HG03039 (cell line): Measurements from ENCODE around the gene FAM24A.

Experiments
- ATAC-seq: cut with Tn5 transposase; IDR thresholded peaks from one replicate; pipeline ENCODE4 v1.9.1; 2021; ENCODE audit warnings: mild to moderate bottlenecking, moderate library complexity; ENCODE audit not compliant: unreplicated experiment

The FAM24A gene

DNA sequence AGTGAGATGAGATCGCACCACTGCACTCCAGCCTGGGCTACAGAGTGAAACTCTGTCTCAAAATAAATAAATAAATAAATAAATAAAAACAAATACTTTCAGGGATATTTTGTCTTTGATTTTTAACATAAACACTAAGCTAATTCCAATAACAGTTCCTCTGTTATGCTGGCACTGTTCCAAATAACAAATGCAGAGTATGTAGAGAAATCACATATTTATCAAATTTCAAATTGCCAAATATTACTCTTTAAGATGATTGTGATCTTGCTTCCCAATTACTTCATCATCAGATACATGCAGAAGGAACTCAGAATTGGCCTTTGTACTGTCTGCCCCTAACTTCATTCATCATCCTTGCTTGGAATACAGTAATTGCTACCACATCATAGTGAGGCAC is 19.7 kb downstream of the FAM24A start:
- ATAC-seq: no peak

DNA sequence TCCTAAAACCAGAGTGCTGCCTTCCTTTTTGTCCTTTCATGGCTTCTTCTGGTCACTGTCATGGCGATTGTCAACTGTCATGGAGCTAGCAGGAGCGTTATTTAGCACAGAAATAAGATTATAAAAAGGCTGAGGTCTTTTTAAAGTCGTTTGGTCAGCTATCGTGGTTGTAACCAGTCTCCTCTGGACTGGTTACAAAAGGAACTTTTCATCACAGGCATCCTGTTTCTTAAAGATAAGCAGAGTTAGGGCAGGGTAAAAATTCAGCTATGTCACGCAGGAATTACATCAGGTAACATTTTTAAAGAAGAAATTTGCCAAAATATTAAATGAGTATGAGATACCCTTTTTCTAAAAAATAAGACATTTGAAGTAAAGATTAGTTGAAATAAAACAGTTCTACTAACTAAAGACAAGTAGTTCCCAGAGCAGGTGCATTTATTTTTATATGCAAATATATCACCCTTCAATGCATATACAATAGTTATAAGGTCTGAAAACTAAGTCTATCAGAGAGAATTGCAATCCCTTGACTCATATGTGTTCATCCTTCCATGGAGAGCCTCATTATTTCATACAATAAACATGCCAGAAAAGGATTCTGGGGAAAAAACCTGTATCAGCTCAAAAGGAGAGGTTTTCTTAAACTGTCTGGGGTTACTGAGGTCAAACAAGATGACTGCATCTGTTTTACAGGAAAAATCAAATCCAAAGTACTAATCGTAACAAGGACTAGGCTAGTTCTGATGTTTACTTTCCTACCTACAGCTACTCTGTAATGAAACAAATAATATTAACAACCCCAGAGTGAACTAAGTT is 20.9 kb downstream of the FAM24A start:
- ATAC-seq: no peak

DNA sequence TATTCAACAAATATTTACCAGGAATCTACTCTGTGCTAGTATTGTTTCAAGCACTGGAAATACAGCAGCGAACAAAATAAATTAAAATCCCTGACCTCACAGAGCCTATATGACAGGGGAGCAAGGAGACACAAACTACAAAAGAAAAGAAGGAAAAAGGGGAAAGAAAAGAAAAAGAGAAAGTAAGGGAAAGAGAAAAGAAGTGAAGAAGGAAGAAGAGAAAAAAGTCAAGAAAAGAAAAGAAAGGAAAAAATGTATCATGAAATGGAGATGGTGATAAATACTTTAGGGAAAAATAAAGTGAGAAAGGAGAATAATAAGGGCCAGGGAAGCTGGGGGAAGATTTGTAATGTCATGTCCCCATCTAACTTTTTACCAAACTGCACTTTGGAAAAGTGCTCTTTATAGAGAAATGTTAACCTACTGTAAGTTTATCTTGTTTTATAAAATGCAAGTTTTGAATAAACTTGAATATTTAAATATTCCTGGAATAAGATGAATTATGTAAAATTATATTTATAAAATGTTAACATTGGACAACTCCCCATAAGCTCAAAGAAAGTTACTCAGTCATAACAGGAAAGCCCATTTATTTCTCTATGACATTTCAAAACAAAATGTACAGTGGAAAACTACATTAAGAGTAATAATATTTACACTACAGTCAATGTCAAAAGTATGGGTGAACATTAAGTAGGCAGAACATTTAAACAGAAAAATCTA is 28.9 kb downstream of the FAM24A start:
- ATAC-seq: no peak

DNA sequence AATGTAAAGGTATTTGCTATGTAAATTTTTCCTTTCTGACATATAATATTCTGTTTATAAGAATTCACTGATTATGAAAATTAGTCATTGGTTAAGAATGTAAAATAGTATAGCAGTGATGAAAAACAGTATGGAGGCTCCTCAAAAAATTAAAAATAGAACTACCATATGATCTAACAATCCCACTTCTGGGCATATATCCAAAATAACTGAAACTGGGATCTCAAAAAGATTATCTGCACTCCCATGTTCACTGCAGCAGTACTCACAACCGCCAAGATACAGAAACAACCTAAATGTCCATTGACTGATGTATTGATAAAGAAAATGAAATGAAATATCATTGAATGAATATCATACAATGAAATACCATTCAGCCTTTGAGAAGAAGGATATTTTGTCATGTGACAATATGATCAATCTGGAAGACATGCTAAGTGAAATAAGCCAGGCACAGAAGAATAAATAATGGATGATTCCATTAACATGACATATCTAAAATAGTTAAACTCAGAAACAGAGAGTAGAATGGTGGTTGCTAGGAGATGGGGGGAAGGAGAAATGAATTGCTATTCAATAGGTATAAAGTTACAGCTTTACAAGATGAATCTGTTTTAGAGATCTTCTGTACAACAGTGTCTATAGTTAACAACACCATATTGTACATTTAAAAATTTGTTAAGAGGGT is 29.6 kb downstream of the FAM24A start:
- no peak for ATAC-seq

DNA sequence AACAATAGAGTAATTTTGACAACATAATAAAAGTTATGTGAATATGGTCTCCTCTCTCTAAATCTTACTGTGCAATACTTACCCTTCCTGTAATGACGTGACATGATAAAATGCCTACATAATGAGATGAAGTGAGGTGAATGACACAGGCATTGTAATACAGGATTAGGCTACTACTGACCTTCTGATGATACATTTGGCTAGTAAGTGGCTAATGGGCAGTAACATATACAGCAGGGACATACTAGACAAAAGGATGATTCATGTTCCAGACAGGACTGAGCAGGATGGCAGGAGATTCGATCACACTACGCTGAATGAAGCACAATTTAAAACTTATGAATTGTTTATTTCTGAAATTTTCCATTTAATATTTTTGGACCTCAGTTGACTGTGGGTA is 38.9 kb downstream of the FAM24A start:
- no peak for ATAC-seq

DNA sequence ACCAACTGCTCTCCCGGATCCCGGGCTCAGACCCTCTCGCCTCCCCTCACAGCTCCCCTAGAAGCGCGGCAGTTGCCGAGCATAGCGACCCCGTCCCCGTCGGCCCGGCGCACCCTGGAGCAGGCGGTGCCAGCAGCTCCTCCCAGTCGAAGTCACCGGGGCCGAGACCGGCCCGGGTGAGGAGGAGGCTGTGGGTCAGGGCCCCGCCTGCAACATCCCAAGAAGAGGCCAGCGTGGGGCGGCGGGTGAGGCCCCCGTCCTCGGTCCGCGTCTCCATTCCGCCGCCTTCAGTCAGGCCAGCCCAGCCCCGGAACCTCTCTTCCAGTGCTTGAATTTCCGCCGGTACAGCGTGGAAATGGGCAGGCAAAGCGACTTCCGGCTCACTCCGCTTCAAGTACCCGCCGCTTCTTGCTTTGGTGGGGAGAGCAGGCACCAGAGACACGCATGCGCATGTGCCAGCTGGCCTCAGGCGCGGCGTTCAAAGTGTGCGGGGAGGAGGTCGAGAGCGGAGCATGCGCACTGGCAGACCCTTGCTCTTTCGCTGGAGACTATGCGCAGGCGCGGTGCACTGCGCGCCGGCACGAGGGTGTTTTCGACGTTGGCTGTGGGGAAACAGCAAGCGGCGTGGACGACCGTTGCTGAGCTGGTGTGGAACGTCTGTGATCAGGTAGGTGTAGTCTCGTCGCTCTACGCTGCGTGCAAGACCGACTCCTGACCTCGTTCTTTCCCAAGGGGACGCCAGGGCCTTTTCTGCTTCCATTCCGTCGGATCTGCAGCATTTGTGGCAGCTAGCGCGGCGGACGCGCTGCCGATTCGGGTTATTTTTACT is 43.7 kb downstream of the FAM24A start, which contains the start of gene C10orf88:
C10orf88 (minus strand) TSS at position 326 of the 829 bp plus-strand sequence; CDS start at position 277, 49 bp downstream.
- ATAC-seq: peak; percentile 92

DNA sequence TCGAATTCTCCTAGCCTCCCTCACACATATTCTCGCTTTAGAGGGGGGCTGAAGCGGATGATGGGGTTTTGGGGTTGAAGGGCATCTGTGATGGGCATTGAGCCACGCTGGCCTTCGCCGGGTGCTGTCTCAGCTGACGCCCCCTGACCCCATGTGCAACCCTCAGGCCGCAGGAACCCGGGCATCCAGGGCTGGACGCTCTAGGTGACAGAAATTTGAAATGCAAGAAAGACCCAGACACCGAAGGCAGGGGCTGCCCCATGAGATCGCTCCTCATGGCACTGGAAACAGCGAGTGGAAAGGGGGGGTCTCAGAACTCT is 44.3 kb downstream of the FAM24A start:
- no peak for ATAC-seq

DNA sequence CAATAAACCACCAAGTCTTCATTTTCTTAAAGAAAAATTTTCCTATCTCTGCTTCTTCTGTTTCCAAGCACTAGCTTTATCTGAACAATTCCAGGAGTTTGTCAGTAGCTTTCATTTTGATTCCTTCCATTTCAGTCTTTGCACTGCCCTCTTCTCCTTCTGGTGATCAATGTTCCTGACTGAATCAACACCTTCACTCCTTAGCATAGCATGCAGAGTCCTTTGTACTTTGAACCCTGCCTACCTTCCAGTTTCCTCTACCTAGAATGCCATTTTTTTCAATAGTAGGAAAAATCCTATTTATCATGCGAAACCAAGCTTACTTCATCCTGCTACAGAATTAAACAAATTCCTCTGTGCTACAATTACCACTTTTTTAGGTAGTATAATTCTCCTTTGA is 45.5 kb downstream of the FAM24A start:
- ATAC-seq: no peak

DNA sequence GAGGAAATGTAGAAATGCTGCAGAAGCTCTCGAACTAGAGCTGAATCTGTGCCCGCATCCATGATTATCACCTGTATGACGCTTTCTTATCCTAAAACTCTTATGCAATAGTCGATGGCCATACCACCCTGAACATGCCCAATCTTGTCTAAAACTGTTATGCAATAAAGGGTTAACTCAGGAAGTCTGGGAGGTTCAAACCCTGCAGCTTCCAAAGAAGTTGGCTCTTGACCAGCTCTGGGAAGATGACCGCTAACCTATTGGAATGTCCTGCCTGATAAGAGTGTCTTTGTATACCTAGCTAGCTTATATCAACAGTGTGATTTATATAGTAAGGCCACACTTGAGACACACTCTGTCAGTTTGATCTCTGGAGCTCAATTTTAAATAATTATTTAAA is 47.1 kb downstream of the FAM24A start:
- no peak for ATAC-seq

DNA sequence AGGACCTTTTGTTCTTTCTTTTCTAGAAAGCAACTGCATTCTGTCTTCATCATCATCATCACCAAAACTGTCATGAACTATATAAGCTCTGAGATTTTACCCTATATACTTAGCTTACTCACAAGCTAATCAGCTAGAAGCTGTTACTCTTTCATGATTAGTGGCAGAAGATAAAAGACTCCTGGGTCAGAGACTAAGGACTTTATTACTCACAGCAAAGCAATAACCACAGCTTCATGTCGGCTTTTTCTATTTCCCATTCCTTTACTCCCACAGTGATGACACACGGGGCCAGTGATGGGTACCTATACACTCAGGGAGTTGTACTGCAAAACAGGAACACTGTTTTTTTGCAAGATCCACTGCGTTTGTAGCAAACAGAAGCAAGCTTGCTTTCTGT is 52.0 kb downstream of the FAM24A start:
- ATAC-seq: no peak
